ENCODE measurements around the gene KIF17. TPM values are rescaled to one million over a fixed set of nuclear protein-coding genes. Genes with fewer than 3 reads are reported as not detected.
A peak's percentile ranks its signal among the peaks of the same experiment; 100 is the strongest.

KIF17 gene
- total RNA-seq, 1 donor from 2014 or later = 2.5 TPM

- H3K27ac ChIP-seq = peak overlapping the region; percentile 96
- intact Hi-C loops (cut with DNase I) = no loop called here
These were observed 83.7 kb downstream of the KIF17 start for GRCh38 chr1:20634065-20634593.

GRCh38 chr1:20633190-20634064 lies 84.4 kb downstream of the KIF17 start, which contains the start of gene PINK1:
PINK1 (plus strand) TSS chr1:20633458; CDS start chr1:20633549, 91 bp downstream.
- Histone ChIP-seq H3K9me3 (no peaks in the 10 kb centered on the region), H3K36me3 (peaks cover 0 to 10% of the 10 kb centered on the region in 2 donors), H3K27ac (peak within 1 kb of the TSS; percentile 96), H3K4me1 (peaks cover 19% of the 10 kb centered on the region), H3K27me3 (no peaks in the 10 kb centered on the region), H3K4me3 (peak within 1 kb of the TSS; percentile 90 to 100)
- intact Hi-C loops (cut with DNase I) = no loop called here
- TF ChIP-seq CTCF (IDR thresholded peaks at IDR 0.05) (peak; percentile 86 to 92 (median 89)), POLR2A (IDR thresholded peaks at IDR 0.05) (peak in 1 of 2 donors; percentile 78), POLR2AphosphoS5 (IDR thresholded peaks at IDR 0.05; ENCODE audit: insufficient read depth in 1 of 2, low read depth in 1 of 2) (peak in 1 of 2 donors; percentile 41)
- DNase-seq (ENCODE audit: extremely low spot score in 2 of 2) = no peak

More at GRCh38 chr1:20634065-20634593, 83.7 kb downstream of the KIF17 start:
- H3K9me3 ChIP-seq = no peaks in the 10 kb centered on the region
- H3K36me3 ChIP-seq = peaks cover 0 to 17% of the 10 kb centered on the region in 2 donors
- H3K4me3 ChIP-seq = peak overlapping the region; percentile 90 to 100
- DNase-seq (ENCODE audit: extremely low spot score in 2 of 2) = no peak
- H3K27me3 ChIP-seq = no peaks in the 10 kb centered on the region
- TF ChIP-seq POLR2AphosphoS5 (IDR thresholded peaks at IDR 0.05; ENCODE audit: insufficient read depth in 1 of 2, low read depth in 1 of 2) (no peak), POLR2A (IDR thresholded peaks at IDR 0.05) (no peak), CTCF (IDR thresholded peaks at IDR 0.05) (no peak)
- H3K4me1 ChIP-seq = peaks cover 19% of the 10 kb centered on the region

GRCh38 chr1:20632386-20632785 lies 85.4 kb downstream of the KIF17 start:
- H3K27ac ChIP-seq = no peak overlapping the region
- no peak overlapping the region for H3K4me3 ChIP-seq
- H3K36me3 ChIP-seq = no peaks in the 10 kb centered on the region
- DNase-seq (ENCODE audit: extremely low spot score in 2 of 2) = no peak
- peaks cover 19% of the 10 kb centered on the region for H3K4me1 ChIP-seq
- intact Hi-C loops (cut with DNase I) = no loop called here
- TF ChIP-seq CTCF (IDR thresholded peaks at IDR 0.05) = no peak
- no peak for TF ChIP-seq POLR2A (IDR thresholded peaks at IDR 0.05)
- no peak for TF ChIP-seq POLR2AphosphoS5 (IDR thresholded peaks at IDR 0.05; ENCODE audit: insufficient read depth in 1 of 2, low read depth in 1 of 2)
- no peaks in the 10 kb centered on the region for H3K27me3 ChIP-seq
- no peaks in the 10 kb centered on the region for H3K9me3 ChIP-seq

- TF ChIP-seq POLR2AphosphoS5 (IDR thresholded peaks at IDR 0.05; ENCODE audit: insufficient read depth in 1 of 2, low read depth in 1 of 2) (no peak), CTCF (IDR thresholded peaks at IDR 0.05) (no peak), POLR2A (IDR thresholded peaks at IDR 0.05) (no peak)
- no peak for DNase-seq (ENCODE audit: extremely low spot score in 2 of 2)
- H3K27ac ChIP-seq = no peak overlapping the region
- peaks cover 17% of the 10 kb centered on the region for H3K4me1 ChIP-seq
- H3K4me3 ChIP-seq = no peak overlapping the region
- H3K9me3 ChIP-seq = no peaks in the 10 kb centered on the region
- intact Hi-C loops (cut with DNase I) = no loop called here
- no peaks in the 10 kb centered on the region for H3K27me3 ChIP-seq
- H3K36me3 ChIP-seq = no peaks in the 10 kb centered on the region
These were observed 87.1 kb downstream of the KIF17 start for GRCh38 chr1:20630729-20631128.
